ENCODE measurements around the gene C20orf141. TPM values are rescaled to one million over a fixed set of nuclear protein-coding genes. Genes with fewer than 3 reads are reported as not detected.
"Not testable (repeated sequence)": the region's sequence is repeated elsewhere in the genome, so short reads cannot be mapped to it uniquely, and the experiment has no call there.

The C20orf141 gene
- total RNA-seq, 1 experiment from 2014 or later, result not detected

DNA sequence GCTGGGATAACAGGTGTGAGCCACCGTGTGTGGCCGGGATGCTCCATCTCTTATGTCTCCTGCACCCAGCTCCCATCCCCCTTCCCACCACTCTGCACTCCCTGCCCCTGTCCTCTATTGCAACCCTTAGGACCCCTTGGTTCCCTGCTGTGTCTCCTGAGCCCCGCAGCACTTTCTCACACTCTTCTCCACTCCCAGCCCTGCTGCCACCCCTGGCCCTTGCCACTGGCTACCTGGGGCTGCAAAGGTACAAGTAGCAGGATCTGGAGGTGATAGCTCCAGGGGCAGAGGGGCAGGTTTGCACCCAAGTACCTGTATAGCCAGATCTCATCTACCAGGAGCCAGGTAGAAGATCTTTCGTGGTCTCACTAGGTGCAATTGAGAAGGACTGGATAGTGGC is 7.8 kb upstream of the C20orf141 start:
- Mint-ChIP-seq H3K27ac (no peak overlapping the region), H3K36me3 (ENCODE audit: insufficient read depth in 1 of 3, low read depth in 3 of 3) (no peaks in the 10 kb centered on the region; a peak in 1 of 7 replicates), H3K27me3 (ENCODE audit: low read depth) (peaks cover 76% of the 10 kb centered on the region), H3K9me3 (peaks cover 3 to 7% of the 10 kb centered on the region in 2 experiments; a peak in 3 of 5 replicates), H3K4me1 (peaks cover 11 to 19% of the 10 kb centered on the region in 2 experiments), H3K4me3 (no peak overlapping the region)
- Histone ChIP-seq H2AK5ac (ENCODE audit: insufficient read length, low read length) (no peak overlapping the region), H3K27ac (ENCODE audit: insufficient read length, low read depth, low read length) (no peak overlapping the region), H3K79me2 (ENCODE audit: insufficient read depth, low read length) (no peaks in the 10 kb centered on the region), H2BK15ac (ENCODE audit: low read depth, low read length) (no peak overlapping the region), H4K5ac (ENCODE audit: insufficient read length, low read depth, low read length) (no peak overlapping the region), H4K8ac (replicated peaks; ENCODE audit: insufficient read length, low read depth, low read length) (no peak overlapping the region), H2BK12ac (ENCODE audit: insufficient read length, low read depth, low read length) (no peak overlapping the region), H3K4me2 (ENCODE audit: insufficient read depth, insufficient read length, low read length) (no peak overlapping the region), H2BK120ac (ENCODE audit: low read depth, low read length, poor library complexity, severe bottlenecking) (no peak overlapping the region), H3K27me3 (ENCODE audit: insufficient read depth, low read length) (peaks cover 38% of the 10 kb centered on the region), H4K20me1 (ENCODE audit: control insufficient read depth, insufficient read depth, insufficient read length) (no peaks in the 10 kb centered on the region), H3K23me2 (ENCODE audit: insufficient read length, low read depth, low read length, poor library complexity, severe bottlenecking) (no peaks in the 10 kb centered on the region), H3K18ac (ENCODE audit: insufficient read length, low read depth, low read length) (no peak overlapping the region), H3T11ph (ENCODE audit: low read length) (no peak overlapping the region), H2BK5ac (ENCODE audit: insufficient read length, low read length) (no peak overlapping the region), H3K79me1 (ENCODE audit: insufficient read depth, low read depth, low read length, poor library complexity, severe bottlenecking) (no peaks in the 10 kb centered on the region), H3K9me3 (ENCODE audit: control insufficient read depth, low read depth, low read length) (no peaks in the 10 kb centered on the region), H2AFZ (ENCODE audit: low read length) (no peak overlapping the region), H4K91ac (ENCODE audit: insufficient read length, low read depth, low read length) (no peak overlapping the region), H2BK20ac (ENCODE audit: low read depth, low read length, poor library complexity, severe bottlenecking) (no peak overlapping the region), H3K4ac (ENCODE audit: low read depth, low read length) (no peak overlapping the region), H3K9ac (ENCODE audit: extremely low read depth, insufficient read length, low read length) (no peak overlapping the region), H3K56ac (ENCODE audit: insufficient read length, low read depth, low read length) (no peak overlapping the region), H3K14ac (ENCODE audit: insufficient read depth, low read length) (no peak overlapping the region), H3K4me1 (ENCODE audit: insufficient read depth, low read length) (peaks cover 7% of the 10 kb centered on the region; the same call in 1 of the 2 replicates), H3K23ac (ENCODE audit: insufficient read length, low read depth, low read length) (no peak overlapping the region)
- DNase-seq, result no peak
- no CpG with 5 or more reads among the region's 4 CpGs for WGBS (ENCODE audit: extremely low coverage, insufficient read length, low lambda C conversion rate)
- TF ChIP-seq, protein P1, sequence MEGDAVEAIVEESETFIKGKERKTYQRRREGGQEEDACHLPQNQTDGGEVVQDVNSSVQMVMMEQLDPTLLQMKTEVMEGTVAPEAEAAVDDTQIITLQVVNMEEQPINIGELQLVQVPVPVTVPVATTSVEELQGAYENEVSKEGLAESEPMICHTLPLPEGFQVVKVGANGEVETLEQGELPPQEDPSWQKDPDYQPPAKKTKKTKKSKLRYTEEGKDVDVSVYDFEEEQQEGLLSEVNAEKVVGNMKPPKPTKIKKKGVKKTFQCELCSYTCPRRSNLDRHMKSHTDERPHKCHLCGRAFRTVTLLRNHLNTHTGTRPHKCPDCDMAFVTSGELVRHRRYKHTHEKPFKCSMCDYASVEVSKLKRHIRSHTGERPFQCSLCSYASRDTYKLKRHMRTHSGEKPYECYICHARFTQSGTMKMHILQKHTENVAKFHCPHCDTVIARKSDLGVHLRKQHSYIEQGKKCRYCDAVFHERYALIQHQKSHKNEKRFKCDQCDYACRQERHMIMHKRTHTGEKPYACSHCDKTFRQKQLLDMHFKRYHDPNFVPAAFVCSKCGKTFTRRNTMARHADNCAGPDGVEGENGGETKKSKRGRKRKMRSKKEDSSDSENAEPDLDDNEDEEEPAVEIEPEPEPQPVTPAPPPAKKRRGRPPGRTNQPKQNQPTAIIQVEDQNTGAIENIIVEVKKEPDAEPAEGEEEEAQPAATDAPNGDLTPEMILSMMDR (conservative IDR thresholded peaks at IDR 0.05), result no peak

DNA sequence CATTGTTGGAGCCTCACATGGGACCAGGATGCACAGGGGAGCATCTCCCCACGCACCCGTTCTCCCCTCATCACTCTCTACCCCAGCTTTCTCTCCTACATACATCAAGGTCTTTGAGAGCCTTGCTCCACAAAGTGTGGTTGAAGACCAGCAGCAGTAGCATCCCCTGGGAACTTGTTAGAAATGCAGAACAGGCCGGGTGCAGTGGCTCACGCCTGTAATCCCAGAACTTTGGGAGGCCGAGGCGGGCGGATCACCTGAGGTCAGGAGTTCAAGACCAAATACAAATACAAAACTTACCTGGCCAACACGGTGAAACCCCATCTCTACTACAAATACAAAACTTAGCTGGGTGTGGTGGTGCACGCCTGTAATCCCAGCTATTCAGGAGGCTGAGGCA is 6.9 kb upstream of the C20orf141 start:
- H3K79me1 ChIP-seq (ENCODE audit: insufficient read depth, low read depth, low read length, poor library complexity, severe bottlenecking), result not testable (repeated sequence)
- WGBS (ENCODE audit: extremely low coverage, insufficient read length, low lambda C conversion rate), result no CpG with 5 or more reads among the region's 9 CpGs

More for the DNA sequence above, 6.9 kb upstream of the C20orf141 start:
- not testable (repeated sequence) for H2BK15ac ChIP-seq (ENCODE audit: low read depth, low read length); H3K79me2 ChIP-seq (ENCODE audit: insufficient read depth, low read length); H3K4ac ChIP-seq (ENCODE audit: low read depth, low read length); H3K56ac ChIP-seq (ENCODE audit: insufficient read length, low read depth, low read length); H2BK5ac ChIP-seq (ENCODE audit: insufficient read length, low read length); H4K20me1 ChIP-seq (ENCODE audit: control insufficient read depth, insufficient read depth, insufficient read length); H4K5ac ChIP-seq (ENCODE audit: insufficient read length, low read depth, low read length); H2BK20ac ChIP-seq (ENCODE audit: low read depth, low read length, poor library complexity, severe bottlenecking); H3K23me2 ChIP-seq (ENCODE audit: insufficient read length, low read depth, low read length, poor library complexity, severe bottlenecking); H2BK12ac ChIP-seq (ENCODE audit: insufficient read length, low read depth, low read length); H4K8ac ChIP-seq (replicated peaks; ENCODE audit: insufficient read length, low read depth, low read length); H3K4me3 Mint-ChIP-seq; H3K23ac ChIP-seq (ENCODE audit: insufficient read length, low read depth, low read length); H3K27ac Mint-ChIP-seq; H4K91ac ChIP-seq (ENCODE audit: insufficient read length, low read depth, low read length); H3K9me3 ChIP-seq (ENCODE audit: control insufficient read depth, low read depth, low read length); H3K14ac ChIP-seq (ENCODE audit: insufficient read depth, low read length); H3K36me3 Mint-ChIP-seq (ENCODE audit: insufficient read depth in 1 of 3, low read depth in 3 of 3); H2AFZ ChIP-seq (ENCODE audit: low read length); H3K4me1 ChIP-seq (ENCODE audit: insufficient read depth, low read length); H2BK120ac ChIP-seq (ENCODE audit: low read depth, low read length, poor library complexity, severe bottlenecking); H3T11ph ChIP-seq (ENCODE audit: low read length); DNase-seq; H3K9ac ChIP-seq (ENCODE audit: extremely low read depth, insufficient read length, low read length); H2AK5ac ChIP-seq (ENCODE audit: insufficient read length, low read length); H3K4me2 ChIP-seq (ENCODE audit: insufficient read depth, insufficient read length, low read length); H3K18ac ChIP-seq (ENCODE audit: insufficient read length, low read depth, low read length); H3K27ac ChIP-seq (ENCODE audit: insufficient read length, low read depth, low read length)
- H3K9me3 Mint-ChIP-seq, result peaks cover 8 to 14% of the 10 kb centered on the region in 2 experiments
- H3K27me3 Mint-ChIP-seq (ENCODE audit: low read depth), result peaks cover 72% of the 10 kb centered on the region
- peaks cover 11 to 17% of the 10 kb centered on the region in 2 experiments for H3K4me1 Mint-ChIP-seq
- H3K27me3 ChIP-seq (ENCODE audit: insufficient read depth, low read length), result peaks cover 31% of the 10 kb centered on the region
